Measurements from ENCODE around the gene SCNM1.

DNA sequence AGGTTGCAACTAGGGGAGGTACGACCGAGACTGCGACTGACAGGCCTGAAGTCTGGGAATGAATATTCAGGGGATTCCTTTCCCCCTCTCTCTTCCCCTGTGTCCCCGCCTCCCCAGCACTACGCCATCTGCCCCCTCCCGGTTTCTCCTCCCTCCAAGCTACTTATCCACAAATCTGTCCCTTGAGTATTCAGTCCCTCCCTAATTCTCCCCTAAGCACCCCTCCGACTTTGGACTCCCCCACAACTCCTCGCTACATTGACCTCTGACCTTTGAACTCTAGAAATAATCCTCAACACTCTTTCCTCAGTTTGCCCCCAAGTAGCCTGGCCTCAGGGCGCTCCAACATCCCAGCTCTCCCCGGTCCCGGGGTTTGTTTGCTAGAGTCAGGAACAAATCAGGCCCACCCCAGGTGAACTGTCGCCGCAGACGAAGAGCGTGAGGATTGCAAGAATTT, 635 bp upstream of the SCNM1 start:
- TF ChIP-seq, protein P1, sequence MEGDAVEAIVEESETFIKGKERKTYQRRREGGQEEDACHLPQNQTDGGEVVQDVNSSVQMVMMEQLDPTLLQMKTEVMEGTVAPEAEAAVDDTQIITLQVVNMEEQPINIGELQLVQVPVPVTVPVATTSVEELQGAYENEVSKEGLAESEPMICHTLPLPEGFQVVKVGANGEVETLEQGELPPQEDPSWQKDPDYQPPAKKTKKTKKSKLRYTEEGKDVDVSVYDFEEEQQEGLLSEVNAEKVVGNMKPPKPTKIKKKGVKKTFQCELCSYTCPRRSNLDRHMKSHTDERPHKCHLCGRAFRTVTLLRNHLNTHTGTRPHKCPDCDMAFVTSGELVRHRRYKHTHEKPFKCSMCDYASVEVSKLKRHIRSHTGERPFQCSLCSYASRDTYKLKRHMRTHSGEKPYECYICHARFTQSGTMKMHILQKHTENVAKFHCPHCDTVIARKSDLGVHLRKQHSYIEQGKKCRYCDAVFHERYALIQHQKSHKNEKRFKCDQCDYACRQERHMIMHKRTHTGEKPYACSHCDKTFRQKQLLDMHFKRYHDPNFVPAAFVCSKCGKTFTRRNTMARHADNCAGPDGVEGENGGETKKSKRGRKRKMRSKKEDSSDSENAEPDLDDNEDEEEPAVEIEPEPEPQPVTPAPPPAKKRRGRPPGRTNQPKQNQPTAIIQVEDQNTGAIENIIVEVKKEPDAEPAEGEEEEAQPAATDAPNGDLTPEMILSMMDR (IDR thresholded peaks at IDR 0.05) = no peak
- TF ChIP-seq POLR2A (IDR thresholded peaks at IDR 0.05) = no peak

Data from right lobe of liver (tissue), 4 donors.